HL-60 (cell line): ENCODE data around the gene MKS1.

Experiments
- DNase-seq, 2 experiments: peaks; one replicate each; pipeline ENCODE4 v3.0.0-alpha.2; 2010 to 2020; ENCODE audit warnings: low read depth in 1 of 2, low spot score in 1 of 2
- H3K27ac ChIP-seq: fragments of 250-450 bp; sonication (Bioruptor Pico); replicated peaks from 2 replicates; pipeline ENCODE4 v1.5.1; 2020; ENCODE audit warnings: mild to moderate bottlenecking, moderate library complexity
- H3K27me3 ChIP-seq: fragments of 250-450 bp; sonication (Bioruptor Pico); 2 replicates; pipeline ENCODE4 v1.5.1; 2021; ENCODE audit warnings: mild to moderate bottlenecking, moderate library complexity; ENCODE audit not compliant: insufficient read depth, poor library complexity, severe bottlenecking
- H3K4me3 ChIP-seq: replicated peaks from 2 replicates; pipeline ENCODE4 v1.5.1; 2011; ENCODE audit warnings: mild to moderate bottlenecking, control low read depth, low read length; ENCODE audit not compliant: insufficient read depth
- CTCF ChIP-seq: IDR thresholded peaks from one replicate; pipeline ENCODE4 v1.5.1; 2011; ENCODE audit warnings: low read length, control low read depth, inconsistent platforms; ENCODE audit not compliant: insufficient read depth
- GABPA ChIP-seq: IDR thresholded peaks from 2 replicates; pipeline ENCODE4 v1.6.1; 2012; ENCODE audit warnings: low read depth
- POLR2AphosphoS5 ChIP-seq: IDR thresholded peaks from 2 replicates; pipeline ENCODE4 v1.6.1; 2012; ENCODE audit warnings: low read depth
- REST ChIP-seq: IDR thresholded peaks from 2 replicates; pipeline ENCODE4 v1.6.1; 2012; ENCODE audit warnings: low read depth; ENCODE audit not compliant: insufficient replicate concordance
- SPI1 ChIP-seq: IDR thresholded peaks from 2 replicates; pipeline ENCODE4 v1.6.1; 2012; ENCODE audit warnings: low read depth, mild to moderate bottlenecking, borderline replicate concordance

MKS1 gene

GRCh38 chr17:58246781-58247180 lies 27.7 kb upstream of the MKS1 start:
- TF ChIP-seq REST (no peak), CTCF (no peak), GABPA (no peak)
- no peaks in the 10 kb centered on the region for H3K27me3 ChIP-seq
- no peak overlapping the region for H3K27ac ChIP-seq
- DNase-seq, result no peak
- H3K4me3 ChIP-seq, result no peak overlapping the region

DNA sequence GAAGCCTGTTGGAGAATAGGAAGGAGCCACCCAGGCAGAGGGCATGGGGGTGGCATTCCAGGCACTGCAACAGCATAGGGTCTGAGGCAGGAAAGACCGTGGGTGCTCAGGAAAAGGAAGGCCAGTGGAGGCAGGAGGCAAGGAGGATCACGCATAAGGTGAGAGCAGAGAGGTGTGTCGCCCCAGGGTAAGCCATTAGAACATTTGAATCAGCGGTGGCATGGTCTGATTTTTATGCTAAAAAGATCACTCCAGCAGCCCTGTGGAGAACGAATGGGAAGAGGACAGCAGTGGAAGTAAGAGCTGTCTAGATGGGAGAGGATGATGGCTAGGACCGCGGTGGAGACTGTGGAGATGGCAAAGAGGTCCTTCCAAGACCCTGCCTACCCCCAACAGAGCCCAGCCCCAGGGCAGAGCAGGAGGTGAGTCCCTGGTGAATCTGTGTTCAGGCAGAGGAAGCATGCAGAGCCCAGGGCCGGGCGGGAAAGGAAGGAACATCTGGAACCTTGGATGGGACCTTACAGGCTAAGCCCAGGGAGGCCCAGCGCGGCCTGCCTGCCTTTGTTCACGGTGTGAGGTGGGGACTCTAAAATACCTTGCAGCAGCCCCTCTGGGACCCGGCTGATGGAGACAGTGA lies 27.2 kb upstream of the MKS1 start:
- Histone ChIP-seq H3K4me3 (no peak overlapping the region), H3K27me3 (no peaks in the 10 kb centered on the region), H3K27ac (no peak overlapping the region)
- no peak for DNase-seq
- TF ChIP-seq POLR2AphosphoS5 (no peak), GABPA (no peak), CTCF (no peak), SPI1 (no peak), REST (no peak)

- TF ChIP-seq CTCF (no peak), GABPA (no peak), SPI1 (no peak), POLR2AphosphoS5 (no peak), REST (no peak)
- no peaks in the 10 kb centered on the region for H3K27me3 ChIP-seq
- no peak for DNase-seq
- no peak overlapping the region for H3K27ac ChIP-seq
- no peak overlapping the region for H3K4me3 ChIP-seq
Observed at GRCh38 chr17:58245428-58246103, 26.5 kb upstream of the MKS1 start.
